PC-3 (cell line): ENCODE results near the gene SMIM33. TPM values are rescaled to one million over a fixed set of nuclear protein-coding genes. Genes with fewer than 3 reads are reported as not detected.
"Not testable (repeated sequence)": the region's sequence is repeated elsewhere in the genome, so short reads cannot be mapped to it uniquely, and the experiment has no call there.

Experiments used
- ATAC-seq: fragments of 200-7000 bp; cut with Tn5 transposase; 2 replicates; pipeline ENCODE4 v1.9.1; 2020; ENCODE audit warnings: mild to moderate bottlenecking, moderate library complexity
- BruUV-seq: library from RNA; stranded (reverse); fragments of 400-500 nt; replicated peaks from 2 replicates; lab custom pipeline; 2021; lab: Mats Ljungman, UMichigan
- CTCF ChIA-PET: fragments of 300-600 bp; sonication (Branson Sonifier 250); formaldehyde crosslinking; loops from one replicate; lab custom pipeline; 2022; ENCODE audit warnings: antibody characterized with exemption; lab: Charles Lee
- POLR2A ChIA-PET: fragments of 300-600 bp; sonication (Branson Sonifier 250); formaldehyde crosslinking; loops from one replicate; lab custom pipeline; 2022; ENCODE audit warnings: antibody characterized with exemption; ENCODE audit not compliant: unreplicated experiment; lab: Charles Lee
- DNase-seq: peaks from one replicate; pipeline ENCODE4 v3.0.0-alpha.2; 2015
- H2AFZ ChIP-seq: fragments of 300-600 bp; sonication (generic); 2 replicates; pipeline ENCODE4 v1.6.0; 2016; ENCODE audit warnings: antibody characterized with exemption, low read length
- H3F3A ChIP-seq: fragments of 300-600 bp; sonication (generic); one replicate; pipeline ENCODE4 v1.6.0; 2017; ENCODE audit warnings: antibody characterized with exemption, low read length, control low read depth, mild to moderate bottlenecking; ENCODE audit not compliant: unreplicated experiment
- H3K27ac ChIP-seq: fragments of 300-600 bp; sonication (generic); 2 replicates; pipeline ENCODE4 v1.5.1; 2016; ENCODE audit warnings: mild to moderate bottlenecking, low read length
- H3K27me3 ChIP-seq: fragments of 300-600 bp; sonication (generic); 2 replicates; pipeline ENCODE4 v1.6.1; 2016; ENCODE audit warnings: low read length, mixed read lengths
- H3K36me3 ChIP-seq: fragments of 300-600 bp; sonication (generic); 2 replicates; pipeline ENCODE4 v1.6.1; 2016; ENCODE audit warnings: low read depth, mixed run types, low read length, mixed read lengths
- H3K4me1 ChIP-seq: fragments of 300-600 bp; sonication (generic); 2 replicates; pipeline ENCODE4 v1.5.1; 2016; ENCODE audit warnings: low read length; ENCODE audit not compliant: insufficient read depth
- H3K4me2 ChIP-seq: fragments of 300-600 bp; sonication (generic); 2 replicates; pipeline ENCODE4 v1.6.0; 2016; ENCODE audit warnings: low read length
- H3K4me3 ChIP-seq: fragments of 300-600 bp; sonication (generic); 2 replicates; pipeline ENCODE4 v1.5.1; 2016; ENCODE audit warnings: mild to moderate bottlenecking, low read length, mixed read lengths
- H3K79me2 ChIP-seq: fragments of 300-600 bp; sonication (generic); 2 replicates; pipeline ENCODE4 v1.6.1; 2017; ENCODE audit warnings: low read length, mixed read lengths
- H3K9ac ChIP-seq: fragments of 300-600 bp; sonication (generic); 2 replicates; pipeline ENCODE4 v1.6.0; 2016; ENCODE audit warnings: mild to moderate bottlenecking, low read length
- H3K9me2 ChIP-seq: fragments of 300-600 bp; sonication (generic); replicated peaks from 2 replicates; pipeline ENCODE4 v1.6.1; 2016; ENCODE audit warnings: mixed run types, low read length, mixed read lengths
- H3K9me3 ChIP-seq: fragments of 300-600 bp; sonication (generic); 2 replicates; pipeline ENCODE4 v1.6.1; 2016; ENCODE audit warnings: low read length, mixed read lengths
- H4K20me1 ChIP-seq: fragments of 300-600 bp; sonication (generic); 2 replicates; pipeline ENCODE4 v1.6.1; 2016; ENCODE audit warnings: low read length, mixed read lengths
- CTCF ChIP-seq: fragments of 300-600 bp; sonication (generic); conservative IDR thresholded peaks from 2 replicates; pipeline ENCODE4 v1.5.1; 2017; ENCODE audit warnings: antibody characterized with exemption, low read depth, mild to moderate bottlenecking, low read length
- EZH2phosphoT487 ChIP-seq: fragments of 300-600 bp; sonication (generic); IDR thresholded peaks from 2 replicates; pipeline ENCODE4 v1.6.1; 2018; ENCODE audit warnings: mild to moderate bottlenecking, antibody characterized with exemption, low read length, borderline replicate concordance
- intact Hi-C: fragments of 100-400 bp; cut with micrococcal nuclease; formaldehyde crosslinking; loops from 2 replicates; pipeline ENCODE4 v1.9.0; 2023
- total RNA-seq: library from RNA; depleted of rRNA; stranded (reverse); fragments of >200 nt; gene quantifications from 2 replicates; pipeline ENCODE4 v1.2.3, GENCODE V29; 2014

The SMIM33 gene
- total RNA-seq, 1 experiment from 2014 or later, result not detected

- Histone ChIP-seq H4K20me1 (no peaks in the 10 kb centered on the region), H3F3A (no peaks in the 10 kb centered on the region), H3K27ac (no peak overlapping the region), H3K9me2 (no peaks in the 10 kb centered on the region), H3K79me2 (no peaks in the 10 kb centered on the region), H3K4me3 (no peak overlapping the region), H3K27me3 (no peaks in the 10 kb centered on the region), H2AFZ (no peak overlapping the region), H3K4me2 (no peak overlapping the region), H3K9me3 (no peaks in the 10 kb centered on the region), H3K36me3 (no peaks in the 10 kb centered on the region), H3K4me1 (peaks cover 2% of the 10 kb centered on the region; the same call in 1 of the 2 replicates), H3K9ac (no peak overlapping the region)
- no peak for TF ChIP-seq EZH2phosphoT487
- TF ChIP-seq CTCF, result no peak
- ChIA-PET POLR2A (no interaction called here), CTCF (no interaction called here)
- intact Hi-C loops, result no loop called here
- no TSS peak for BruUV-seq
- no peak for ATAC-seq
- no peak for DNase-seq
Observed at GRCh38 chr5:139475865-139476617, 5.2 kb downstream of the SMIM33 start.

GRCh38 chr5:139478657-139479423 lies 8.0 kb downstream of the SMIM33 start:
- ATAC-seq, POLR2A ChIA-PET, intact Hi-C loops, H3K9me2 ChIP-seq, DNase-seq, H3F3A ChIP-seq, H3K9me3 ChIP-seq, H2AFZ ChIP-seq, H3K79me2 ChIP-seq, BruUV-seq, H3K36me3 ChIP-seq, H3K4me3 ChIP-seq, H3K27me3 ChIP-seq, H4K20me1 ChIP-seq, H3K9ac ChIP-seq, H3K27ac ChIP-seq, CTCF ChIA-PET, H3K4me2 ChIP-seq: not testable (repeated sequence)
- peaks cover 20% of the 10 kb centered on the region for H3K4me1 ChIP-seq

DNA sequence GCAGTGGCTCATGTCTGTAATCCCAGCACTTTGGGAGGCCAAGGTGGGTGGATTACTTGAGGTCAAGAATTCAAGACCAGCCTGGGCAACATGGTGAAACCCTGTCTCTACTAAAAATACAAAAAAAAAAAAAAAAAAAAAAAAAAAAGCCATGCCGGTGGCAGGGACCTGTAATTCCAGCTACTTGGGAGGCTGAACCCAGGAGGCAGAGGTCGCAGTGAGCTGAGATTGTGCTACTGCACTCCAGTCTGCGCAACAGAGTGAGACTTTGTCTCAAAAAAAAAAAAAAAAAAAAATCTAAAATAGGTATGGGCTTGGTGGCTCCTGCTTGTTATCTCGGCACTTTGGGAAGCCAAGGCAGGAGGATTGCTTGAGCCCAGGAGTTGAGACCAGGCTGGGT lies 8.9 kb downstream of the SMIM33 start:
- H4K20me1 ChIP-seq, H3K4me3 ChIP-seq, H3K27ac ChIP-seq, H3K36me3 ChIP-seq, H3K4me2 ChIP-seq, ATAC-seq, POLR2A ChIA-PET, H3K79me2 ChIP-seq, H3K9ac ChIP-seq, intact Hi-C loops, H2AFZ ChIP-seq, H3K9me3 ChIP-seq, BruUV-seq, H3F3A ChIP-seq, H3K27me3 ChIP-seq, DNase-seq, H3K9me2 ChIP-seq: not testable (repeated sequence)
- CTCF ChIA-PET, result interaction anchor here (0.7 kb wide), 1 partner anchor 37 kb away, joined by 3 read pairs; no protein-coding TSS in a partner anchor
- peaks cover 20% of the 10 kb centered on the region for H3K4me1 ChIP-seq
